Upper lobe of left lung (tissue), 6 donors: ENCODE measurements around the gene CSNK1G1. TPM values are rescaled to one million over a fixed set of nuclear protein-coding genes. Genes with fewer than 3 reads are reported as not detected.

Experiments used
- ATAC-seq, 2 donors: fragments of 200-7000 bp; cut with Tn5 transposase; one replicate each; pipeline ENCODE4 v1.9.1; 2022; ENCODE audit warnings: mild to moderate bottlenecking in 2 of 2, moderate library complexity in 2 of 2; ENCODE audit not compliant: low FRiP score in 2 of 2
- DNase-seq, 2 donors: peaks; one replicate each; pipeline ENCODE4 v3.0.0-alpha.2; 2019 to 2020
- H3K27ac ChIP-seq, 4 donors: fragments of 200-600 bp; sonication (generic); one replicate each; pipeline ENCODE4 v1.5.1; 2016 to 2019
- H3K27me3 ChIP-seq, 4 donors: fragments of 200-600 bp; sonication (generic); one replicate each; pipeline ENCODE4 v1.5.1; 2017 to 2019
- H3K36me3 ChIP-seq, 4 donors: fragments of 200-600 bp; sonication (generic); one replicate each; pipeline ENCODE4 v1.5.1; 2016 to 2019
- H3K4me1 ChIP-seq, 4 donors: fragments of 200-600 bp; sonication (generic); one replicate each; pipeline ENCODE4 v1.5.1; 2018 to 2019
- H3K4me3 ChIP-seq, 4 donors: fragments of 200-600 bp; sonication (generic); one replicate each; pipeline ENCODE4 v1.5.1; 2017 to 2019; ENCODE audit warnings: mild to moderate bottlenecking in 2 of 4, moderate library complexity in 1 of 4
- H3K9me3 ChIP-seq, 4 donors: fragments of 200-600 bp; sonication (generic); one replicate each; pipeline ENCODE4 v1.5.1; 2018 to 2019
- EP300 ChIP-seq, 4 donors: sonication (generic); formaldehyde crosslinking; IDR thresholded peaks; one replicate each; pipeline ENCODE4 v1.5.1; 2017; ENCODE audit warnings: antibody characterized with exemption in 4 of 4, control low read depth in 2 of 4
- POLR2A ChIP-seq, 4 donors: fragments of 450-650 bp; IDR thresholded peaks; one replicate each; pipeline ENCODE4 v1.5.1; 2016 to 2017; ENCODE audit warnings: antibody characterized with exemption in 4 of 4, mild to moderate bottlenecking in 2 of 4
- POLR2AphosphoS5 ChIP-seq, 2 donors: sonication (generic); formaldehyde crosslinking; IDR thresholded peaks; one replicate each; pipeline ENCODE4 v1.5.1; 2017; ENCODE audit warnings: antibody characterized with exemption in 2 of 2
- WGBS, 2 donors: methylation state at CpG; one replicate each; pipeline ENCODE4 v1.1.5; 2017 to 2018; 5-methylcytosine and 5-hydroxymethylcytosine counted together
- total RNA-seq, 6 donors: library from RNA; depleted of rRNA in 4 of 6; stranded (reverse); fragments of >200 nt in 4 of 6; gene quantifications; one replicate each; pipeline versions ENCODE4 v1.1.0 to v1.2.1, GENCODE V29; 2016 to 2021
- TF ChIP-seq, protein P1 (sequence below), 6 experiments: fragments of 450-650 bp in 4 of 6; fragments of 200-600 bp in 2 of 6; sonication (generic) in 2 of 6; IDR thresholded peaks; one replicate each; pipeline ENCODE4 v1.5.1; 2016 to 2019; ENCODE audit warnings: antibody characterized with exemption in 6 of 6
- donor health status: DM: no; HTN: no; CAD: no; lungs with moderate emphysema.
- donor health status: DM: no; HTN: yes; CAD: no; lungs with severe emphysema.

CSNK1G1 gene
- total RNA-seq, 6 donors from 2014 or later = 14.8 to 49.6 (median 19.6) TPM

GRCh38 chr15:64343841-64344240 lies 12.1 kb downstream of the CSNK1G1 start:
- DNase-seq (no peak), ATAC-seq (no peak)
- Histone ChIP-seq H3K4me1 (peaks cover 0 to 13% (median 5%) of the 10 kb centered on the region in 4 donors), H3K27me3 (no peaks in the 10 kb centered on the region), H3K9me3 (no peaks in the 10 kb centered on the region), H3K4me3 (no peak overlapping the region), H3K27ac (no peak overlapping the region), H3K36me3 (peaks cover 0 to 15% (median 0%) of the 10 kb centered on the region in 4 donors)
- 91% methylated on average over 2 of the region's 2 CpGs for WGBS, 2 donors
- TF ChIP-seq, protein P1, sequence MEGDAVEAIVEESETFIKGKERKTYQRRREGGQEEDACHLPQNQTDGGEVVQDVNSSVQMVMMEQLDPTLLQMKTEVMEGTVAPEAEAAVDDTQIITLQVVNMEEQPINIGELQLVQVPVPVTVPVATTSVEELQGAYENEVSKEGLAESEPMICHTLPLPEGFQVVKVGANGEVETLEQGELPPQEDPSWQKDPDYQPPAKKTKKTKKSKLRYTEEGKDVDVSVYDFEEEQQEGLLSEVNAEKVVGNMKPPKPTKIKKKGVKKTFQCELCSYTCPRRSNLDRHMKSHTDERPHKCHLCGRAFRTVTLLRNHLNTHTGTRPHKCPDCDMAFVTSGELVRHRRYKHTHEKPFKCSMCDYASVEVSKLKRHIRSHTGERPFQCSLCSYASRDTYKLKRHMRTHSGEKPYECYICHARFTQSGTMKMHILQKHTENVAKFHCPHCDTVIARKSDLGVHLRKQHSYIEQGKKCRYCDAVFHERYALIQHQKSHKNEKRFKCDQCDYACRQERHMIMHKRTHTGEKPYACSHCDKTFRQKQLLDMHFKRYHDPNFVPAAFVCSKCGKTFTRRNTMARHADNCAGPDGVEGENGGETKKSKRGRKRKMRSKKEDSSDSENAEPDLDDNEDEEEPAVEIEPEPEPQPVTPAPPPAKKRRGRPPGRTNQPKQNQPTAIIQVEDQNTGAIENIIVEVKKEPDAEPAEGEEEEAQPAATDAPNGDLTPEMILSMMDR (IDR thresholded peaks at IDR 0.05) = no peak
- TF ChIP-seq POLR2AphosphoS5 (IDR thresholded peaks at IDR 0.05) (no peak), EP300 (IDR thresholded peaks at IDR 0.05) (no peak), POLR2A (IDR thresholded peaks at IDR 0.05) (no peak)

GRCh38 chr15:64343222-64343621 lies 12.8 kb downstream of the CSNK1G1 start:
- H3K36me3 ChIP-seq = peaks cover 0 to 10% (median 0%) of the 10 kb centered on the region in 4 donors
- ATAC-seq = peak in 1 of 2 donors; percentile 81
- H3K4me1 ChIP-seq = peaks cover 0 to 13% (median 5%) of the 10 kb centered on the region in 4 donors
- no peak for TF ChIP-seq POLR2A (IDR thresholded peaks at IDR 0.05)
- no peak for TF ChIP-seq POLR2AphosphoS5 (IDR thresholded peaks at IDR 0.05)
- TF ChIP-seq, protein P1 (IDR thresholded peaks at IDR 0.05) = no peak
- no peak for TF ChIP-seq EP300 (IDR thresholded peaks at IDR 0.05)
- H3K27ac ChIP-seq = no peak overlapping the region
- H3K27me3 ChIP-seq = no peaks in the 10 kb centered on the region
- no peak overlapping the region for H3K4me3 ChIP-seq
- no peak for DNase-seq
- H3K9me3 ChIP-seq = no peaks in the 10 kb centered on the region

DNA sequence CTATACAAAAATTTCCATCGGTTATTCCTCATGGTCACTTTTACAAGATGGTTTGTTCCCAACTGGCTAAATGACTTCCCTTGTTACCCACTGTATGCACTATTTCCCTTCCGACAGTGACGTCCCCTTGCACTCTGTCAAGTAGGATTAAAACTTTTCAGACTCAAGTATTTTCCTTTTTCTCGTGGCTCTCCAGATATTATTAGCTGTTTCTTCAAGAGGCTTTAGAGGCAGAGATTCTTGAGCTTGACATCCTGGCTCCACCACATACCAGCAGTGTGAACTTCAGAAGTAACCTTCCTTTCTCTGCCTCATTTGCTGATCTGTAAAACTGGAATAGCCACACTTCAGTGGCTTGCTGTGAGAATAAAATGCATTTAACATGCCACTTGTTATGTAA lies 14.0 kb downstream of the CSNK1G1 start:
- Histone ChIP-seq H3K36me3 (peaks cover 0 to 7% (median 0%) of the 10 kb centered on the region in 4 donors), H3K27ac (peak overlapping the region in 1 of 4 donors; percentile 4), H3K4me3 (no peak overlapping the region), H3K9me3 (no peaks in the 10 kb centered on the region), H3K4me1 (peaks cover 0 to 13% (median 5%) of the 10 kb centered on the region in 4 donors), H3K27me3 (no peaks in the 10 kb centered on the region)
- ATAC-seq = peak in 1 of 2 donors; percentile 75
- WGBS, 2 donors = 66 to 73% methylated on average over 4 of the region's 4 CpGs
- peak in 1 of 2 donors; percentile 33 for DNase-seq
- TF ChIP-seq POLR2A (IDR thresholded peaks at IDR 0.05) = no peak
- TF ChIP-seq POLR2AphosphoS5 (IDR thresholded peaks at IDR 0.05) = no peak
- TF ChIP-seq EP300 (IDR thresholded peaks at IDR 0.05) = no peak
- TF ChIP-seq, protein P1 (IDR thresholded peaks at IDR 0.05) = no peak

GRCh38 chr15:64340355-64340754 lies 15.6 kb downstream of the CSNK1G1 start:
- no peaks in the 10 kb centered on the region for H3K9me3 ChIP-seq
- no peaks in the 10 kb centered on the region for H3K27me3 ChIP-seq
- DNase-seq (no peak), ATAC-seq (no peak)
- 100% methylated on average over 1 of the region's 1 CpG for WGBS, 2 donors
- TF ChIP-seq, protein P1 (IDR thresholded peaks at IDR 0.05) = no peak
- TF ChIP-seq EP300 (IDR thresholded peaks at IDR 0.05) (no peak), POLR2A (IDR thresholded peaks at IDR 0.05) (no peak), POLR2AphosphoS5 (IDR thresholded peaks at IDR 0.05) (no peak)
- H3K27ac ChIP-seq = no peak overlapping the region
- peaks cover 0 to 11% (median 5%) of the 10 kb centered on the region in 4 donors for H3K4me1 ChIP-seq
- H3K4me3 ChIP-seq = no peak overlapping the region
- H3K36me3 ChIP-seq = peaks cover 0 to 7% (median 0%) of the 10 kb centered on the region in 4 donors

- TF ChIP-seq EP300 (IDR thresholded peaks at IDR 0.05) (no peak), POLR2AphosphoS5 (IDR thresholded peaks at IDR 0.05) (no peak), POLR2A (IDR thresholded peaks at IDR 0.05) (no peak)
- TF ChIP-seq, protein P1 (IDR thresholded peaks at IDR 0.05) = no peak
- ATAC-seq = no peak
- 56 to 59% methylated on average over 2 of the region's 2 CpGs for WGBS, 2 donors
Measured at GRCh38 chr15:64337761-64338160, 18.2 kb downstream of the CSNK1G1 start.

More at GRCh38 chr15:64337761-64338160, 18.2 kb downstream of the CSNK1G1 start:
- Histone ChIP-seq H3K36me3 (peaks cover 0 to 7% (median 0%) of the 10 kb centered on the region in 4 donors), H3K4me3 (no peak overlapping the region), H3K27ac (peak overlapping the region in 1 of 4 donors; percentile 12), H3K27me3 (no peaks in the 10 kb centered on the region), H3K9me3 (no peaks in the 10 kb centered on the region), H3K4me1 (peaks cover 0 to 5% (median 0%) of the 10 kb centered on the region in 4 donors)
- no peak for DNase-seq
